OCI-LY7 (cell line): Measurements from ENCODE around the gene AK9. TPM values are rescaled to one million over a fixed set of nuclear protein-coding genes. Genes with fewer than 3 reads are reported as not detected.

Source experiments
- BruUV-seq: library from RNA; stranded (reverse); fragments of 400-500 nt; replicated peaks from 2 replicates; lab custom pipeline; 2021; lab: Mats Ljungman, UMichigan
- CTCF ChIA-PET: fragments of 300-600 bp; sonication (Branson Sonifier 250); formaldehyde crosslinking; loops from one replicate; lab custom pipeline; 2022; ENCODE audit warnings: antibody characterized with exemption; ENCODE audit not compliant: unreplicated experiment; lab: Charles Lee
- POLR2A ChIA-PET: fragments of 300-600 bp; sonication (Branson Sonifier 250); formaldehyde crosslinking; loops from one replicate; lab custom pipeline; 2022; ENCODE audit warnings: antibody characterized with exemption; lab: Charles Lee
- DNase-seq: peaks from one replicate; pipeline ENCODE4 v3.0.0-alpha.2; 2015; ENCODE audit warnings: low spot score
- H2AFZ ChIP-seq: fragments of 200-600 bp; sonication (generic), shearing (Covaris generic); 2 replicates; pipeline ENCODE4 v1.6.1; 2014; ENCODE audit warnings: mild to moderate bottlenecking, antibody characterized with exemption, low read length, moderate library complexity
- H3K27ac ChIP-seq: fragments of 200-600 bp; sonication (generic); 2 replicates; pipeline ENCODE4 v1.5.1; 2014; ENCODE audit warnings: mixed run types, low read depth, mild to moderate bottlenecking, moderate library complexity, low read length, inconsistent platforms; ENCODE audit not compliant: poor library complexity, severe bottlenecking
- H3K36me3 ChIP-seq: fragments of 200-600 bp; sonication (generic); 2 replicates; pipeline ENCODE4 v1.6.1; 2014; ENCODE audit warnings: mild to moderate bottlenecking, antibody characterized with exemption, low read length, moderate library complexity, mixed read lengths; ENCODE audit not compliant: insufficient read depth
- H3K4me1 ChIP-seq: fragments of 200-600 bp; sonication (generic); 2 replicates; pipeline ENCODE4 v1.5.1; 2014; ENCODE audit warnings: mild to moderate bottlenecking, low read length; ENCODE audit not compliant: insufficient read depth, poor library complexity, severe bottlenecking
- H3K4me2 ChIP-seq: fragments of 200-600 bp; sonication (generic); 2 replicates; pipeline ENCODE4 v1.6.1; 2014; ENCODE audit warnings: mild to moderate bottlenecking, low read length
- H3K4me3 ChIP-seq: fragments of 200-600 bp; sonication (generic); 2 replicates; pipeline ENCODE4 v1.5.1; 2014; ENCODE audit warnings: mild to moderate bottlenecking, low read depth, low read length; ENCODE audit not compliant: poor library complexity, severe bottlenecking
- H3K79me2 ChIP-seq: fragments of 200-600 bp; sonication (generic); 2 replicates; pipeline ENCODE4 v1.6.1; 2016; ENCODE audit warnings: low read depth, mild to moderate bottlenecking, low read length, moderate library complexity, mixed read lengths; ENCODE audit not compliant: insufficient read depth
- H3K9me2 ChIP-seq: fragments of 200-600 bp; sonication (generic); 2 replicates; pipeline ENCODE4 v1.6.1; 2016; ENCODE audit warnings: mild to moderate bottlenecking, low read length, mixed read lengths; ENCODE audit not compliant: insufficient read depth
- H3K9me3 ChIP-seq: fragments of 200-600 bp; sonication (generic); 2 replicates; pipeline ENCODE4 v1.6.1; 2014; ENCODE audit warnings: mild to moderate bottlenecking, mixed run types, low read length, mixed read lengths
- H4K20me1 ChIP-seq: fragments of 200-600 bp; sonication (generic); 2 replicates; pipeline ENCODE4 v1.6.1; 2014; ENCODE audit warnings: mild to moderate bottlenecking, antibody characterized with exemption, low read length, moderate library complexity, mixed read lengths; ENCODE audit not compliant: insufficient read depth
- CTCF ChIP-seq: fragments of 200-600 bp; sonication (generic); conservative IDR thresholded peaks from 2 replicates; pipeline ENCODE4 v1.5.1; 2014; ENCODE audit warnings: mild to moderate bottlenecking, antibody characterized with exemption, low read length, moderate library complexity, mixed read lengths
- EZH2phosphoT487 ChIP-seq: fragments of 200-600 bp; sonication (generic); IDR thresholded peaks from 2 replicates; pipeline ENCODE4 v1.6.1; 2018; ENCODE audit warnings: low read depth, borderline replicate concordance, mild to moderate bottlenecking, mixed run types, antibody characterized with exemption, low read length, moderate library complexity, mixed read lengths
- intact Hi-C: fragments of 100-400 bp; cut with micrococcal nuclease; formaldehyde crosslinking; loops from one replicate; pipeline ENCODE4 v1.10.0; 2022; ENCODE audit not compliant: unreplicated experiment
- total RNA-seq, 2 experiments: library from RNA; depleted of rRNA in 1 of 2; stranded (reverse); fragments of >200 nt in 1 of 2; shearing (Covaris generic) in 1 of 2; gene quantifications; 2 replicates each; pipeline ENCODE4 v1.2.3, GENCODE V29; 2014 to 2022

AK9 gene
- total RNA-seq, 2 experiments from 2014 or later: 4.9 to 6.7 TPM

GRCh38 chr6:109448615-109449014 is 242.4 kb downstream of the AK9 start:
- intact Hi-C loops: no loop called here
- no peak for TF ChIP-seq EZH2phosphoT487
- POLR2A ChIA-PET: no interaction called here
- Histone ChIP-seq H3K27ac (no peak overlapping the region), H3K4me2 (no peak overlapping the region), H2AFZ (no peak overlapping the region), H3K9me2 (no peaks in the 10 kb centered on the region), H3K79me2 (peaks cover 6% of the 10 kb centered on the region; the same call in 1 of the 2 replicates), H3K9me3 (no peaks in the 10 kb centered on the region), H4K20me1 (no peaks in the 10 kb centered on the region), H3K4me3 (no peak overlapping the region), H3K36me3 (peaks cover 85% of the 10 kb centered on the region), H3K4me1 (peaks cover 39% of the 10 kb centered on the region)
- CTCF ChIA-PET: no interaction called here
- DNase-seq: no peak
- no TSS peak for BruUV-seq

DNA sequence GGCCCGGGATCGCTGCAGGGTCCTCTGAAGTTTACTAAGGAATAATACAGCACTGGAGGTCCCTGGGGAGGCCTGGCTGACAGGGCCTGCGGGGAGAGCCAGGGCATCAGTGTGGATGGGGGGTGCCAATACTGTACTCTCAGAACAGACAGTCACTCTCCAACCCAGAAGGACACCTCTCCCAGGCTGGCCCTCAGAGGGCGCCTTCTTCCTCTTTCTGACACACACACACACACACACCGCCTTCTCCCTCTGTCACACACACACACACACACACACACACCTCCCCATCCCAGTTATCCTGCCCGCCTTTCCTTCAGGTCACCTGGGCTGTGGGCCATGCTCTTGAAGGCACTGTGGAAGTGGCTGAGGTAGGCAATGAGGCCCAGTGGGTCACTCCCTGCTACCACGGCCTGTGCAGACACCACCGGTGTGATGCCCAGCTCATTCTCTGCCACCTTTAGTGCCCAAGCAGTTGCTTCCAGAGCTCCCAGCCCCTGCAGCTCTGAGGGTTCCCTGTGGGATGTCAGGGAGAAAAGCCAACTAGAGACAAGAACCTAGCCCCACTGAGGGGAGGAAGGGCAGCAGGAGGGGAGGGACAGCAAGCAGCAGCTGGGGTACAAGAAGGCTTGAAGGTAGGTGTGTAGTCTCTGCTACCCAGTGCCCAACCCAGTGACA is 243.0 kb downstream of the AK9 start:
- Histone ChIP-seq H3K4me2 (no peak overlapping the region), H3K4me1 (peaks cover 34% of the 10 kb centered on the region), H3K27ac (no peak overlapping the region), H3K9me2 (no peaks in the 10 kb centered on the region), H4K20me1 (no peaks in the 10 kb centered on the region), H3K36me3 (peaks cover 85% of the 10 kb centered on the region), H3K4me3 (no peak overlapping the region), H3K79me2 (peaks cover under 1% of the 10 kb centered on the region; the same call in 1 of the 2 replicates), H2AFZ (no peak overlapping the region), H3K9me3 (no peaks in the 10 kb centered on the region)
- CTCF ChIA-PET: no interaction called here
- intact Hi-C loops: no loop called here
- DNase-seq: no peak
- no TSS peak for BruUV-seq
- POLR2A ChIA-PET: interaction anchor here (1.4 kb wide), 1 partner anchor 8 kb away, joined by 4 read pairs; the partner anchor contains the start of gene MICAL1
- TF ChIP-seq EZH2phosphoT487 (no peak), CTCF (peak; percentile 39)

GRCh38 chr6:109447087-109447486 is 243.9 kb downstream of the AK9 start:
- Histone ChIP-seq H3K27ac (no peak overlapping the region), H3K4me2 (no peak overlapping the region), H3K9me2 (no peaks in the 10 kb centered on the region), H2AFZ (no peak overlapping the region), H3K4me3 (no peak overlapping the region), H3K79me2 (no peaks in the 10 kb centered on the region), H3K36me3 (peaks cover 87% of the 10 kb centered on the region), H3K9me3 (no peaks in the 10 kb centered on the region), H3K4me1 (peaks cover 26% of the 10 kb centered on the region), H4K20me1 (no peaks in the 10 kb centered on the region)
- TF ChIP-seq CTCF: no peak
- TF ChIP-seq EZH2phosphoT487: no peak
- ChIA-PET CTCF (no interaction called here), POLR2A (interaction anchor here (1.4 kb wide), 1 partner anchor 9 kb away, joined by 4 read pairs; the partner anchor contains the start of gene MICAL1)
- no peak for DNase-seq
- intact Hi-C loops: no loop called here
- BruUV-seq: no TSS peak
